ENCODE results near the gene PRICKLE4.

- TF ChIP-seq, protein P1, sequence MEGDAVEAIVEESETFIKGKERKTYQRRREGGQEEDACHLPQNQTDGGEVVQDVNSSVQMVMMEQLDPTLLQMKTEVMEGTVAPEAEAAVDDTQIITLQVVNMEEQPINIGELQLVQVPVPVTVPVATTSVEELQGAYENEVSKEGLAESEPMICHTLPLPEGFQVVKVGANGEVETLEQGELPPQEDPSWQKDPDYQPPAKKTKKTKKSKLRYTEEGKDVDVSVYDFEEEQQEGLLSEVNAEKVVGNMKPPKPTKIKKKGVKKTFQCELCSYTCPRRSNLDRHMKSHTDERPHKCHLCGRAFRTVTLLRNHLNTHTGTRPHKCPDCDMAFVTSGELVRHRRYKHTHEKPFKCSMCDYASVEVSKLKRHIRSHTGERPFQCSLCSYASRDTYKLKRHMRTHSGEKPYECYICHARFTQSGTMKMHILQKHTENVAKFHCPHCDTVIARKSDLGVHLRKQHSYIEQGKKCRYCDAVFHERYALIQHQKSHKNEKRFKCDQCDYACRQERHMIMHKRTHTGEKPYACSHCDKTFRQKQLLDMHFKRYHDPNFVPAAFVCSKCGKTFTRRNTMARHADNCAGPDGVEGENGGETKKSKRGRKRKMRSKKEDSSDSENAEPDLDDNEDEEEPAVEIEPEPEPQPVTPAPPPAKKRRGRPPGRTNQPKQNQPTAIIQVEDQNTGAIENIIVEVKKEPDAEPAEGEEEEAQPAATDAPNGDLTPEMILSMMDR (IDR thresholded peaks at IDR 0.05 in 8 of 11, conservative IDR thresholded peaks at IDR 0.05 in 3 of 11), result no peak
- TF ChIP-seq POLR2A (IDR thresholded peaks at IDR 0.05) (no peak), POLR2AphosphoS5 (IDR thresholded peaks at IDR 0.05) (no peak)
Observed at GRCh38 chr6:41756354-41756753, 24.2 kb upstream of the PRICKLE4 start.

All from spleen (tissue), 7 donors.